OCI-LY1 (cell line): Measurements from ENCODE around the gene AIFM3.

Source experiments
- EZH2 ChIP-seq: fragments of 200-600 bp; sonication (generic), shearing (Covaris generic); IDR thresholded peaks from 2 replicates; pipeline ENCODE4 v1.8.0; 2017; ENCODE audit warnings: borderline replicate concordance, mixed run types, mild to moderate bottlenecking, antibody characterized with exemption, low read length, moderate library complexity, mixed read lengths
- TF ChIP-seq, protein P1 (sequence below): fragments of 200-600 bp; sonication (generic), shearing (Covaris generic); IDR thresholded peaks from 2 replicates; pipeline ENCODE4 v1.5.1; 2017; ENCODE audit warnings: mild to moderate bottlenecking, antibody characterized with exemption, low read length, moderate library complexity, mixed read lengths

DNA sequence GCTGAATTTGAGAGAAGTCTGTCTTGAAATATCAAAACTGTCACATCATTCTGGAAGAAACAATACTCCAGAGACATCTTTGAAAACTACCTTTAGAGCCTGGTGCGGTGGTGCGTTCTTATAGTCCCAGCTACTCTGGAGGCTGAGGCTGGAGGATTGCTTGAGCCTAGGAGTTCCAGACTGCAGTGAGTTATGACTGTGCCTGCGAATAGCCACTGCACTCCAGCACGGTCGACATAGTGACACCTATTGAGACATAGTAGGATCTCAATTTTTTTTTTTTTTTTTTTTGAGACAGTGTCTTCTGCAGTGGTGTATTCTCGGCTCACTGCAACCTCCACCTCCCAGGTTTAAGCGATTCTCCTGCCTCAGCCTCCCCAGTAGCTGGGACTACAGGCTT is 11.5 kb upstream of the AIFM3 start:
- TF ChIP-seq, protein P1, sequence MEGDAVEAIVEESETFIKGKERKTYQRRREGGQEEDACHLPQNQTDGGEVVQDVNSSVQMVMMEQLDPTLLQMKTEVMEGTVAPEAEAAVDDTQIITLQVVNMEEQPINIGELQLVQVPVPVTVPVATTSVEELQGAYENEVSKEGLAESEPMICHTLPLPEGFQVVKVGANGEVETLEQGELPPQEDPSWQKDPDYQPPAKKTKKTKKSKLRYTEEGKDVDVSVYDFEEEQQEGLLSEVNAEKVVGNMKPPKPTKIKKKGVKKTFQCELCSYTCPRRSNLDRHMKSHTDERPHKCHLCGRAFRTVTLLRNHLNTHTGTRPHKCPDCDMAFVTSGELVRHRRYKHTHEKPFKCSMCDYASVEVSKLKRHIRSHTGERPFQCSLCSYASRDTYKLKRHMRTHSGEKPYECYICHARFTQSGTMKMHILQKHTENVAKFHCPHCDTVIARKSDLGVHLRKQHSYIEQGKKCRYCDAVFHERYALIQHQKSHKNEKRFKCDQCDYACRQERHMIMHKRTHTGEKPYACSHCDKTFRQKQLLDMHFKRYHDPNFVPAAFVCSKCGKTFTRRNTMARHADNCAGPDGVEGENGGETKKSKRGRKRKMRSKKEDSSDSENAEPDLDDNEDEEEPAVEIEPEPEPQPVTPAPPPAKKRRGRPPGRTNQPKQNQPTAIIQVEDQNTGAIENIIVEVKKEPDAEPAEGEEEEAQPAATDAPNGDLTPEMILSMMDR = no peak
- no peak for TF ChIP-seq EZH2
